Activated B cell treated with CpG ODN at 0.5 μM for 24 hours (primary cell): Measurements from ENCODE around the gene OR4D2. TPM values are rescaled to one million over a fixed set of nuclear protein-coding genes. Genes with fewer than 3 reads are reported as not detected.

Source experiments
- ATAC-seq: fragments of 200-7000 bp; cut with Tn5 transposase; one replicate; pipeline ENCODE4 v1.10.0; 2021; ENCODE audit warnings: low read depth, mild to moderate bottlenecking, moderate library complexity
- CTCF ChIA-PET: fragments of 350-600 bp; sonication (Branson Sonifier 250); formaldehyde crosslinking; loops from one replicate; lab custom pipeline; 2021; ENCODE audit warnings: antibody characterized with exemption; lab: Charles Lee
- POLR2A ChIA-PET: fragments of 350-600 bp; sonication (Branson Sonifier 250); formaldehyde crosslinking; loops from one replicate; lab custom pipeline; 2021; ENCODE audit warnings: antibody characterized with exemption; lab: Charles Lee
- DNase-seq: peaks from one replicate; pipeline ENCODE4 v3.0.0; 2022
- H3K27ac Mint-ChIP-seq: one replicate; pipeline ENCODE4 v1.8.0; 2020; ENCODE audit warnings: mixed read lengths
- H3K27me3 Mint-ChIP-seq: one replicate; pipeline ENCODE4 v1.8.0; 2021; ENCODE audit warnings: mixed read lengths
- H3K36me3 Mint-ChIP-seq: one replicate; pipeline ENCODE4 v1.8.0; 2021; ENCODE audit warnings: low read depth, mixed read lengths
- H3K4me1 Mint-ChIP-seq: one replicate; pipeline ENCODE4 v1.8.0; 2021; ENCODE audit warnings: mixed read lengths
- H3K4me3 Mint-ChIP-seq: one replicate; pipeline ENCODE4 v1.8.0; 2020; ENCODE audit warnings: mild to moderate bottlenecking, mixed read lengths
- H3K9me3 Mint-ChIP-seq: one replicate; pipeline ENCODE4 v1.8.0; 2020; ENCODE audit warnings: mixed read lengths
- intact Hi-C: fragments of 100-400 bp; cut with micrococcal nuclease; formaldehyde crosslinking; loops from one replicate; pipeline ENCODE4 v1.15.1; 2024
- total RNA-seq: library from RNA; stranded (reverse); gene quantifications from 2 replicates; pipeline ENCODE4 v1.2.3, GENCODE V29; 2022
- TF ChIP-seq, protein P1 (sequence below): fragments of 200-600 bp; IDR thresholded peaks from one replicate; pipeline ENCODE4 v1.8.0; 2022; ENCODE audit warnings: antibody characterized with exemption, mild to moderate bottlenecking

The OR4D2 gene
- total RNA-seq, 1 donor from 2014 or later = not detected

DNA sequence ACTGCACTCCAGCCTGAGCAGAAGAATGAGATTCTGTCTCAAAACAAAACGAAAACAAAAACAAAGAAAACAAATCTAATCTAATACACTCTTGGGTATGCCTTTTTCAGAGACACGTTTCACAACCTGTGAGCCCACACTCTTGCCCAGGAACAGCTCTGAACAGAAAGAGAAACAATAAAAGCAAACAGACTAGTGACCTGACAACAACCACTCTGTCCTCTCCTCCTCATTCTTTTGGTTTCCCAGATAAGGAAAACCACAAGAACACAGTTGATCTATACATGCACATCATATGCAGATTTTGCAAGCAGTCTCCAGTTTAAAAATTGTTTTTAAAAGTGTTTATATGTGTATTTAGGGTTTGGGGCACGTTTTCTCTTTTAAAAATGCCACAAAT lies 51.0 kb downstream of the OR4D2 start:
- H3K36me3 Mint-ChIP-seq = peaks cover 9% of the 10 kb centered on the region
- peak overlapping the region; percentile 38 for H3K27ac Mint-ChIP-seq
- intact Hi-C loops = loop anchor here (2.0 kb wide), 1 partner anchor 937 kb away; the partner anchor contains the start of genes PRR11 and SKA2
- H3K27me3 Mint-ChIP-seq = no peaks in the 10 kb centered on the region
- peak overlapping the region; percentile 3 for H3K4me3 Mint-ChIP-seq
- TF ChIP-seq, protein P1, sequence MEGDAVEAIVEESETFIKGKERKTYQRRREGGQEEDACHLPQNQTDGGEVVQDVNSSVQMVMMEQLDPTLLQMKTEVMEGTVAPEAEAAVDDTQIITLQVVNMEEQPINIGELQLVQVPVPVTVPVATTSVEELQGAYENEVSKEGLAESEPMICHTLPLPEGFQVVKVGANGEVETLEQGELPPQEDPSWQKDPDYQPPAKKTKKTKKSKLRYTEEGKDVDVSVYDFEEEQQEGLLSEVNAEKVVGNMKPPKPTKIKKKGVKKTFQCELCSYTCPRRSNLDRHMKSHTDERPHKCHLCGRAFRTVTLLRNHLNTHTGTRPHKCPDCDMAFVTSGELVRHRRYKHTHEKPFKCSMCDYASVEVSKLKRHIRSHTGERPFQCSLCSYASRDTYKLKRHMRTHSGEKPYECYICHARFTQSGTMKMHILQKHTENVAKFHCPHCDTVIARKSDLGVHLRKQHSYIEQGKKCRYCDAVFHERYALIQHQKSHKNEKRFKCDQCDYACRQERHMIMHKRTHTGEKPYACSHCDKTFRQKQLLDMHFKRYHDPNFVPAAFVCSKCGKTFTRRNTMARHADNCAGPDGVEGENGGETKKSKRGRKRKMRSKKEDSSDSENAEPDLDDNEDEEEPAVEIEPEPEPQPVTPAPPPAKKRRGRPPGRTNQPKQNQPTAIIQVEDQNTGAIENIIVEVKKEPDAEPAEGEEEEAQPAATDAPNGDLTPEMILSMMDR = no peak
- H3K4me1 Mint-ChIP-seq = peaks cover 43% of the 10 kb centered on the region
- no peaks in the 10 kb centered on the region for H3K9me3 Mint-ChIP-seq
- ChIA-PET POLR2A (interaction anchor here (0.6 to 0.7 kb wide), 4 partner anchors 14 to 1484 kb away, joined by 3 to 6 read pairs (median 4); no protein-coding TSS in a partner anchor), CTCF (interaction anchor here (3.0 kb wide), 1 partner anchor 18 kb away, joined by 16 read pairs; no protein-coding TSS in a partner anchor)
- ATAC-seq (no peak), DNase-seq (no peak)

DNA sequence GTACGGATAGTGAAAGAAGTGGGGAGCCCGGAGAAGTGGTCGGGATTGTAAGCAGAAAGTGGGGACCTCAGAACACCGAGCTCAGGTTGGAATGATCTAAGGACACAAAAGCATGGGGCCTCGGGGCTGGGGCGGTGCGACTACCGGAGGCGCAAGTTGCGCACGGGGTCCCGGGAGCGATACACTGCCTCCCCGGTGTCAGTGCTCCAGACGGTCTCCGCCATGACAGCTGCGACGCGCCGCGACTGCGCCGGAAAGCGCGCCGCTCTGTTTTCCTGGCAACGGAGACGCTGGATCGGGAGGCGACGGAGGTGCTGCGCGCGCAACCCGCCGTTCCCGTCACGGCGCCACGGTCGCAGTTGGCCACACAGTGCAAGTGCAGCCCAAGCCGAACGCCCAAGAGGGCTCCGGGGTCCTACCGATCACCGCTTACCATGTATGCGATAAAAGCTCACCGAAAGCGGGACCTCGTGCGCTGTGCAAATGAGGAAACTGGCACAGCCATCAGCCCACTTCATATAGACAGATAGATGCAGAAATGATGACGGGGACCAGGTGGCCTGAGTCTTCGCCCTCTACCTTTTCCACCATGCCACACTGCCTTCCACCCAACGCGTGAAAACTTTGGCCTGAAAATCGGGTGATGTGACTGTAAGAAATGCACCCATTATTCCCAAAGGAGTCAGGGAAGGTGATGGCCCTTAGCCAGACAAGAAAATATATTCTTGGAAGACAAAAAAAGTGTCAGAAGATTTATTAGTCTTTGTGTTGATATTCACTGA lies 52.4 kb downstream of the OR4D2 start, which contains the start of gene MKS1:
Gene MKS1, minus strand, starts transcription at position 249 of the 782 bp plus-strand sequence. Its CDS starts 25 bp downstream, at position 224.
- peaks cover 2% of the 10 kb centered on the region for H3K27me3 Mint-ChIP-seq
- intact Hi-C loops = loop anchor here (1.0 to 2.0 kb wide), 7 partner anchors 14 to 936 kb away; partner anchors contain the start of genes MRPS23, PRR11, RNF43 and SKA2
- H3K27ac Mint-ChIP-seq = peak within 1 kb of the TSS; percentile 96
- TF ChIP-seq, protein P1 = no peak
- DNase-seq (peak; percentile 91), ATAC-seq (peak; percentile 96)
- H3K4me3 Mint-ChIP-seq = peak within 1 kb of the TSS; percentile 91
- H3K9me3 Mint-ChIP-seq = no peaks in the 10 kb centered on the region
- peaks cover 43% of the 10 kb centered on the region for H3K4me1 Mint-ChIP-seq
- ChIA-PET POLR2A (interaction anchor here (0.7 to 3.3 kb wide), 13 partner anchors 11 to 412 kb away, joined by 3 to 19 read pairs (median 6); partner anchors contain the start of genes LPO, MRPS23 and SUPT4H1), CTCF (interaction anchor here (1.4 to 1.9 kb wide), 4 partner anchors 14 to 33 kb away, joined by 3 to 8 read pairs (median 4); no protein-coding TSS in a partner anchor)
- peaks cover 3% of the 10 kb centered on the region for H3K36me3 Mint-ChIP-seq

DNA sequence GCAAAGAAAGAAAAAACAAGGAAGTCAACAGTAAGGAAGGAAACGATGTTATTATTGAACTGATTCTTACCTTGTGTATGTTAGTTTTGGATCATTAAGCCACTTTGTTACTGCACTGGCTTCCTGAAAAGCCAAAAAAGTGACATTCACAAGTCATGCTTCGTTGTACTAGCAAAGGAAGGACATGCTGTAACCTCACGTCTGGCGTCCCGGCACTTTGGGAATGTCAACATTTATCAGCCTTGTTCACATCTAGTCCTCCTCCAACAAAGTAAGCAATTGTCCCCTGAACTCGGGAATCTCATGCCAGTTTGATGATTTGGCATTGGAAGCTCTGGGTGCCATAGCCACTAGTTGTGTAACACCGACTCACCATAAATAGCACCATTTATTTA lies 53.0 kb downstream of the OR4D2 start:
- POLR2A ChIA-PET = interaction anchor here (0.7 to 3.3 kb wide), 14 partner anchors 10 to 785 kb away, joined by 3 to 19 read pairs (median 6); partner anchors contain the start of genes LPO, MRPS23 and SUPT4H1
- intact Hi-C loops = loop anchor here (1.0 to 2.0 kb wide), 7 partner anchors 14 to 935 kb away; partner anchors contain the start of genes MRPS23, PRR11, RNF43 and SKA2
- H3K9me3 Mint-ChIP-seq = no peaks in the 10 kb centered on the region
- CTCF ChIA-PET = interaction anchor here (1.4 to 1.9 kb wide), 4 partner anchors 13 to 32 kb away, joined by 3 to 8 read pairs (median 4); no protein-coding TSS in a partner anchor
- DNase-seq (no peak), ATAC-seq (no peak)
- peaks cover 3% of the 10 kb centered on the region for H3K36me3 Mint-ChIP-seq
- TF ChIP-seq, protein P1 = no peak
- peak overlapping the region; percentile 96 for H3K27ac Mint-ChIP-seq
- peaks cover 6% of the 10 kb centered on the region for H3K27me3 Mint-ChIP-seq
- peaks cover 43% of the 10 kb centered on the region for H3K4me1 Mint-ChIP-seq
- peak overlapping the region; percentile 91 for H3K4me3 Mint-ChIP-seq

Other genes with a start within 250 kb of the OR4D2 start
- not detected in 2 replicates for gene CUEDC1, start 211.6 kb upstream of the OR4D2 start, total RNA-seq
- 40.5 and 45.1 TPM in 2 replicates for gene VEZF1, start 178.7 kb upstream of the OR4D2 start, total RNA-seq
- gene SRSF1, start 159.7 kb upstream of the OR4D2 start, total RNA-seq = 288 and 289 TPM in 2 replicates
- gene DYNLL2, start 83.6 kb upstream of the OR4D2 start, total RNA-seq = 19.5 and 19.6 TPM in 2 replicates
- gene OR4D1, start 18.6 kb upstream of the OR4D2 start, total RNA-seq = not detected in 2 replicates
- not detected in 2 replicates for gene EPX, start 25.7 kb downstream of the OR4D2 start, total RNA-seq
- gene MKS1, start 52.3 kb downstream of the OR4D2 start, total RNA-seq = 16.0 and 17.3 TPM in 2 replicates
- gene LPO, start 71.6 kb downstream of the OR4D2 start, total RNA-seq = not detected in 2 replicates
- not detected in 2 replicates for gene MPO, start 114.0 kb downstream of the OR4D2 start, total RNA-seq
- gene TSPOAP1, start 161.8 kb downstream of the OR4D2 start, total RNA-seq = 16.7 and 22.5 TPM in 2 replicates
- gene SUPT4H1, start 185.2 kb downstream of the OR4D2 start, total RNA-seq = 90.2 and 100 TPM in 2 replicates